ENCODE measurements around the gene COPZ2.

The COPZ2 gene

GRCh38 chr17:48056879-48057278, 19.3 kb upstream of the COPZ2 start:
- Histone ChIP-seq H3K36me3 (ENCODE audit: control insufficient read depth in 1 of 2, insufficient read depth in 2 of 2, low read length in 2 of 2) (peaks cover 67 to 85% of the 10 kb centered on the region in 2 donors), H3K9ac (ENCODE audit: low read depth in 1 of 2, low read length in 2 of 2) (no peak overlapping the region), H3K4me1 (ENCODE audit: control insufficient read depth in 1 of 2, insufficient read depth in 2 of 2, low read length in 2 of 2) (peaks cover 35 to 45% of the 10 kb centered on the region in 2 donors), H3K9me3 (ENCODE audit: control insufficient read depth in 1 of 2, low read length in 2 of 2) (no peaks in the 10 kb centered on the region), H3K27ac (ENCODE audit: low read depth, low read length) (no peak overlapping the region), H3K27me3 (ENCODE audit: control insufficient read depth in 1 of 2, insufficient read depth in 2 of 2, low read length in 2 of 2) (no peaks in the 10 kb centered on the region), H3K4me3 (ENCODE audit: low read depth in 1 of 2, low read length in 2 of 2) (no peak overlapping the region)

DNA sequence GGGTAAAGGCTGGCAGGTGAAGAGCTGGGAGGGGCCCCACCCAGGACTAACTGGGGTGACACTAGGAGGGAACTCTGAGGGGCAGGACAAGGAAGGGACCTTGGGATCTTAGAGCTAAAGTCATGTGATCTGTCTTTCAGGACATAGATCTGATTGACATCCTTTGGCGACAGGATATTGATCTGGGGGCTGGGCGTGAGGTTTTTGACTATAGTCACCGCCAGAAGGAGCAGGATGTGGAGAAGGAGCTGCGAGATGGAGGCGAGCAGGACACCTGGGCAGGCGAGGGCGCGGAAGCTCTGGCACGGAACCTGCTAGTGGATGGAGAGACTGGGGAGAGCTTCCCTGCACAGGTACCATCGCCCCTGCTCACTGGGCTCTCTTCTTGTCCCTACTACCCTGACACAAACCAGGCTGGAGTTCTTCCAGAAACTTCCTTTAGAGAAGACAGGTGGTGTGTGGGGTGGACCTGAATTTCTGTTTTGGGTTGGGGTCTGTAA, 18.7 kb upstream of the COPZ2 start:
- Histone ChIP-seq H3K27me3 (ENCODE audit: control insufficient read depth in 1 of 2, insufficient read depth in 2 of 2, low read length in 2 of 2) (no peaks in the 10 kb centered on the region), H3K27ac (ENCODE audit: low read depth, low read length) (no peak overlapping the region)

DNA sequence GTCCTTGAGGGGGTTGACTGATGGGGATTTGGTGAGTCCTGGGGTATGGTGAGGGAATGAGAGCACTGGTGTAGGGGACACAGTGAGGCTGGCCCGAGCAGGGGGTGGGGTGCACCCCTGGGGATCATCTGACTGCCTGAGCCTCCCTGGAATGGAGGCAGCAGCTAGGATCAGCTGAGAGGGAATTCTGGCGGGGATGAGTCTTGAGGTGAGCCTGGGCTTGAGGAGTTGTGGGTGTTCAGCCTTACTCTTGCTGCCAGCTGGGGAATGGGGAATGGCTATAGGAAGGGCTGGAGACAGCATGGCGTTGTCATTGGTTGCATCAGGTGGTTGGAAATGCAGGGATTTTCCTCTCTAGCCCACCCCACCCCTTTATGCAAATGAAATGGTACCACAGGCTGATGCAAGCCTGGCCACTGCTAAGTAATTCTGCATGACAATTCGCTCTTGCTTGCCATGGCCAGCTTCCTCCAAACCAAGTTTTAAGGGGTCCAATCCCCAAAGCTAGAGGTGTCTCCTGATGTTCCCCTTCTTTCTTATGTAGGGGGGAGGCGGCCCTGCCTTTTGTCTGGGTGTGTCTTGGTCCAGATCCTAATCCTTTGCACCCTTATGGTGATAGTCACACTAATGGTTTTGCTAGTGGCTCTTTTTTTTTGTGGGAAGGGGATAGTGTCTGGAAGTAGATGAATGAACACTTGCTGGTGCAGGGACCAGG, 18.1 kb upstream of the COPZ2 start:
- H3K4me3 ChIP-seq (ENCODE audit: low read depth in 1 of 2, low read length in 2 of 2): no peak overlapping the region
- no peaks in the 10 kb centered on the region for H3K9me3 ChIP-seq (ENCODE audit: control insufficient read depth in 1 of 2, low read length in 2 of 2)
- H3K27ac ChIP-seq (ENCODE audit: low read depth, low read length): no peak overlapping the region
- H3K9ac ChIP-seq (ENCODE audit: low read depth in 1 of 2, low read length in 2 of 2): no peak overlapping the region
- no peaks in the 10 kb centered on the region for H3K27me3 ChIP-seq (ENCODE audit: control insufficient read depth in 1 of 2, insufficient read depth in 2 of 2, low read length in 2 of 2)
- H3K36me3 ChIP-seq (ENCODE audit: control insufficient read depth in 1 of 2, insufficient read depth in 2 of 2, low read length in 2 of 2): peaks cover 70 to 84% of the 10 kb centered on the region in 2 donors
- peaks cover 47 to 55% of the 10 kb centered on the region in 2 donors for H3K4me1 ChIP-seq (ENCODE audit: control insufficient read depth in 1 of 2, insufficient read depth in 2 of 2, low read length in 2 of 2)

More for the DNA sequence above, 18.7 kb upstream of the COPZ2 start:
- Histone ChIP-seq H3K36me3 (ENCODE audit: control insufficient read depth in 1 of 2, insufficient read depth in 2 of 2, low read length in 2 of 2) (peaks cover 64 to 84% of the 10 kb centered on the region in 2 donors), H3K4me3 (ENCODE audit: low read depth in 1 of 2, low read length in 2 of 2) (no peak overlapping the region), H3K4me1 (ENCODE audit: control insufficient read depth in 1 of 2, insufficient read depth in 2 of 2, low read length in 2 of 2) (peaks cover 41 to 49% of the 10 kb centered on the region in 2 donors), H3K9me3 (ENCODE audit: control insufficient read depth in 1 of 2, low read length in 2 of 2) (no peaks in the 10 kb centered on the region), H3K9ac (ENCODE audit: low read depth in 1 of 2, low read length in 2 of 2) (no peak overlapping the region)

- H3K27me3 ChIP-seq (ENCODE audit: control insufficient read depth in 1 of 2, insufficient read depth in 2 of 2, low read length in 2 of 2): no peaks in the 10 kb centered on the region
- no peak overlapping the region for H3K9ac ChIP-seq (ENCODE audit: low read depth in 1 of 2, low read length in 2 of 2)
- no peak overlapping the region for H3K27ac ChIP-seq (ENCODE audit: low read depth, low read length)
- H3K9me3 ChIP-seq (ENCODE audit: control insufficient read depth in 1 of 2, low read length in 2 of 2): no peaks in the 10 kb centered on the region
- H3K4me1 ChIP-seq (ENCODE audit: control insufficient read depth in 1 of 2, insufficient read depth in 2 of 2, low read length in 2 of 2): peaks cover 58 to 67% of the 10 kb centered on the region in 2 donors
- H3K36me3 ChIP-seq (ENCODE audit: control insufficient read depth in 1 of 2, insufficient read depth in 2 of 2, low read length in 2 of 2): peaks cover 63 to 76% of the 10 kb centered on the region in 2 donors
- H3K4me3 ChIP-seq (ENCODE audit: low read depth in 1 of 2, low read length in 2 of 2): no peak overlapping the region
These were observed 16.9 kb upstream of the COPZ2 start for GRCh38 chr17:48054238-48055185.

DNA sequence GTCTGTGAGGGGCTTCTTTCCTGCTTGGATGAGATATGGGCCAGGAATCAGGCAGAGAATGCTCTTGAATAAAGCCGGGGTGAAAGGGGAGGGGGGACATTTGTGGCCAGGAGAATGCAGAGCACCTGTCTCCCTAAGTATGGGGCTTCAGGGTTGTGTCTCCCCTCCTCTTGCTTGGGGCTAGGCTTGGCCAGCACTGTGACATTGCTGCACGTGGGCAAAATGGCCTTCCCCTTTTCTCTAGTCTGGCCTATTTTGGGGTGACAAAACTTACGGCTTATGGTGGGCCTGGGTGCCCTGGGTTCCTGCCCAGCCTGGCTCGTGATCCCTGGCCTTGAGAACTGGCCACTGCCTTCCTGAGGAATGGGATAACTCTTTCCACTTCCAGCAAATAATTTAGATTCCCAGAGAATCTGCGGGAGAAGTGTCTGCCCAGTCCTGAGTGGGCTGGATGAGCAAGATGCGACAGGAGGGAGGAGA, 16.2 kb upstream of the COPZ2 start:
- H3K27me3 ChIP-seq (ENCODE audit: control insufficient read depth in 1 of 2, insufficient read depth in 2 of 2, low read length in 2 of 2): no peaks in the 10 kb centered on the region
- H3K9ac ChIP-seq (ENCODE audit: low read depth in 1 of 2, low read length in 2 of 2): peak overlapping the region in 1 of 2 donors; percentile 36
- H3K4me3 ChIP-seq (ENCODE audit: low read depth in 1 of 2, low read length in 2 of 2): no peak overlapping the region
- peaks cover 58 to 70% of the 10 kb centered on the region in 2 donors for H3K4me1 ChIP-seq (ENCODE audit: control insufficient read depth in 1 of 2, insufficient read depth in 2 of 2, low read length in 2 of 2)
- H3K27ac ChIP-seq (ENCODE audit: low read depth, low read length): peak overlapping the region; percentile 37
- no peaks in the 10 kb centered on the region for H3K9me3 ChIP-seq (ENCODE audit: control insufficient read depth in 1 of 2, low read length in 2 of 2)
- peaks cover 56 to 69% of the 10 kb centered on the region in 2 donors for H3K36me3 ChIP-seq (ENCODE audit: control insufficient read depth in 1 of 2, insufficient read depth in 2 of 2, low read length in 2 of 2)

DNA sequence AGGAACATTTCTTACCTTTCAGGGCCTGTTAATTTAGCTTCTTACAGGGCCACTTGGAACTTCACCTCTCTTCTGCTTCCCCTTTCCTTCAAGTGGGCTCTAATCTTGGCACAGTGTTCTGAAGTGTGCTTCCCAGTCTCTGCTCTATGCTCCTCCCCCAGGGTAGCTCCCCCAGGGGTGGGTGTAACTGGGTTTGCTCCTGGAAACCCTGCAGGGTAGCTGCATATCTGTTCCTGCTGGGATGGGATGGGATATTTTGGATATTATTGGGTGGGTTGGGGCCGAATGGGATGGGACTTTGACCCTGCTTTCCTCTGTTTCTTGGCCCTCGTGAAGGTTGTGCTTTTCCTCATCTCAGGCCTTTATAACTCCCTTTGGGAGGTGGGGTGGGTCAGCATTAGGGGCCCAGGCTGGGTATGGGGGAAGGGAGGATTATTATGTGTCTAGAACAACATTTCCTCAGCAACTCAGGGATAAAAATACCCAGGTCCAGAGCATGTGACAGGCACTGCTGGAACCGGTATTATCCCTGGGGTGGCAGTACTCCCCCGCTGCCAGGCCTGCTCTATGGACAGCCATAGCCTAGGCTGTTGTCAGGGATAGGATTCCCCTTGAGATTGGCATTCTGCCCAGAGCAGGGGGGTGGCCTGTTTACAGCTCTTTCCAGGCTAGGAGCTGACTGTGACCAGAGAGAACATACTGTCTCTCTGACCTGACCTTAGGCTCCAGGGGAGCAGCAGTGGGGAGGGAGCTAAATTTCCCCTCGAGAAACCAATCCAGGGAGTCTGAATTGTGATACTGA, 15.6 kb upstream of the COPZ2 start:
- no peaks in the 10 kb centered on the region for H3K27me3 ChIP-seq (ENCODE audit: control insufficient read depth in 1 of 2, insufficient read depth in 2 of 2, low read length in 2 of 2)
- peak overlapping the region; percentile 36 to 48 for H3K9ac ChIP-seq (ENCODE audit: low read depth in 1 of 2, low read length in 2 of 2)
- H3K27ac ChIP-seq (ENCODE audit: low read depth, low read length): peak overlapping the region; percentile 65
- peaks cover 58 to 70% of the 10 kb centered on the region in 2 donors for H3K4me1 ChIP-seq (ENCODE audit: control insufficient read depth in 1 of 2, insufficient read depth in 2 of 2, low read length in 2 of 2)
- H3K36me3 ChIP-seq (ENCODE audit: control insufficient read depth in 1 of 2, insufficient read depth in 2 of 2, low read length in 2 of 2): peaks cover 50 to 63% of the 10 kb centered on the region in 2 donors
- H3K4me3 ChIP-seq (ENCODE audit: low read depth in 1 of 2, low read length in 2 of 2): peak overlapping the region; percentile 33 to 51
- H3K9me3 ChIP-seq (ENCODE audit: control insufficient read depth in 1 of 2, low read length in 2 of 2): no peaks in the 10 kb centered on the region

DNA sequence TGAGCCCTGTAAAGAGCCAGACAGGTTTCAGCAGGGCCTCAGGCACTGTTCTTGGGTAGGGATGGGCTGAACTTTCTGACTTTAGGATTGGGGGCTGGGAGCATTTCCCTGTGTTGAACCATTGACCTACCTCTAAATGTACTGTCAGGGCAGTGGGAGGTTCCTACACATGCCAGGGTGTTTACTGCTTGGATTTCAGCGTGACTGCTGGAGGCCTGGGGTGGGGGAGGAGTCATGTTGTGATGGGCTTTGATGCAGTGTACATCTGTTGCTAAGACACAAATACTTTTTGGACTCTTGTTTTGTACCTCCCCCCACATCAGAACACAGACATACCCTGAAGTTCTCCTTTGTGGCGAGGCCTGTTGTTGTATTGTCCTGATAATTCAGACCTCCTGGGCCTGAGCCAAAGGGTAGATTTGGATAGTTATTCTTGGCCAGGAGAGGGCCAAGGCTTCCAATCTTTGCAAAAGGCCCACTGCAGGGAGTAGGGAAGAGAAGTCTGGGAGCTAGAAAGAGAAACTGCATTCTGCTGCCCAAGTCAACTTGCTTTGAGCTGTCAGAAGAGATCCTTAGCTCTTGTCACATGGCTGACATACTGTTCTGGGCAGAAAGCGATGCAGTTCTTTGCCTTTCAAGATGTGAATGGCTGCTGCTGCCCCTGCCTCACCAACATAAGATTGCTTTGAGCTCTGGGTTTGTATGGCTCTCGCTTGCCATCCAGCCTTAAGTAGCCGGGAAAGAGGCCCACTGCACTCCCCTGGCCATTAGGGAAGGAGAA, 14.3 kb upstream of the COPZ2 start:
- peaks cover 62 to 71% of the 10 kb centered on the region in 2 donors for H3K4me1 ChIP-seq (ENCODE audit: control insufficient read depth in 1 of 2, insufficient read depth in 2 of 2, low read length in 2 of 2)
- H3K9me3 ChIP-seq (ENCODE audit: control insufficient read depth in 1 of 2, low read length in 2 of 2): no peaks in the 10 kb centered on the region
- peak overlapping the region; percentile 65 for H3K27ac ChIP-seq (ENCODE audit: low read depth, low read length)
- H3K36me3 ChIP-seq (ENCODE audit: control insufficient read depth in 1 of 2, insufficient read depth in 2 of 2, low read length in 2 of 2): peaks cover 37 to 50% of the 10 kb centered on the region in 2 donors
- H3K4me3 ChIP-seq (ENCODE audit: low read depth in 1 of 2, low read length in 2 of 2): peak overlapping the region; percentile 33 to 51
- no peaks in the 10 kb centered on the region for H3K27me3 ChIP-seq (ENCODE audit: control insufficient read depth in 1 of 2, insufficient read depth in 2 of 2, low read length in 2 of 2)
- peak overlapping the region; percentile 48 to 96 for H3K9ac ChIP-seq (ENCODE audit: low read depth in 1 of 2, low read length in 2 of 2)

DNA sequence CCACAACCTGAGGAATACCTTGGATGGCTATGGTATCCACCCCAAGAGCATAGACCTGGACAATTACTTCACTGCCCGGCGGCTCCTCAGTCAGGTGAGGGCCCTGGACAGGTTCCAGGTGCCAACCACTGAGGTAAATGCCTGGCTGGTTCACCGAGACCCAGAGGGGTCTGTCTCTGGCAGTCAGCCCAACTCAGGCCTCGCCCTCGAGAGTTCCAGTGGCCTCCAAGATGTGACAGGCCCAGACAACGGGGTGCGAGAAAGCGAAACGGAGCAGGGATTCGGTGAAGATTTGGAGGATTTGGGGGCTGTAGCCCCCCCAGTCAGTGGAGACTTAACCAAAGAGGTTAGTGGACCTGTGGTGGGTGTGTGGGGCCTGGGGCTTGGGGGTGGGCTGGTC, 13.7 kb upstream of the COPZ2 start:
- Histone ChIP-seq H3K9me3 (ENCODE audit: control insufficient read depth in 1 of 2, low read length in 2 of 2) (no peaks in the 10 kb centered on the region), H3K27me3 (ENCODE audit: control insufficient read depth in 1 of 2, insufficient read depth in 2 of 2, low read length in 2 of 2) (no peaks in the 10 kb centered on the region), H3K27ac (ENCODE audit: low read depth, low read length) (peak overlapping the region; percentile 47), H3K36me3 (ENCODE audit: control insufficient read depth in 1 of 2, insufficient read depth in 2 of 2, low read length in 2 of 2) (peaks cover 31 to 44% of the 10 kb centered on the region in 2 donors), H3K4me3 (ENCODE audit: low read depth in 1 of 2, low read length in 2 of 2) (peak overlapping the region; percentile 7 to 51), H3K9ac (ENCODE audit: low read depth in 1 of 2, low read length in 2 of 2) (peak overlapping the region; percentile 4 to 96), H3K4me1 (ENCODE audit: control insufficient read depth in 1 of 2, insufficient read depth in 2 of 2, low read length in 2 of 2) (peaks cover 68 to 73% of the 10 kb centered on the region in 2 donors)
